Astrocyte (in vitro differentiated cells and primary cell): Measurements from ENCODE around the gene SMOC2.

Experiments used
- EZH2 ChIP-seq: IDR thresholded peaks from 2 replicates; pipeline ENCODE4 v1.6.1; 2012; ENCODE audit warnings: mild to moderate bottlenecking, low read length, inconsistent platforms; ENCODE audit not compliant: insufficient read depth
- TF ChIP-seq, protein P1 (sequence below): IDR thresholded peaks from 2 replicates; pipeline ENCODE4 v1.5.1; 2011; ENCODE audit warnings: low read depth, mild to moderate bottlenecking, inconsistent platforms, low read length, moderate library complexity; ENCODE audit not compliant: insufficient read depth

- TF ChIP-seq, protein P1, sequence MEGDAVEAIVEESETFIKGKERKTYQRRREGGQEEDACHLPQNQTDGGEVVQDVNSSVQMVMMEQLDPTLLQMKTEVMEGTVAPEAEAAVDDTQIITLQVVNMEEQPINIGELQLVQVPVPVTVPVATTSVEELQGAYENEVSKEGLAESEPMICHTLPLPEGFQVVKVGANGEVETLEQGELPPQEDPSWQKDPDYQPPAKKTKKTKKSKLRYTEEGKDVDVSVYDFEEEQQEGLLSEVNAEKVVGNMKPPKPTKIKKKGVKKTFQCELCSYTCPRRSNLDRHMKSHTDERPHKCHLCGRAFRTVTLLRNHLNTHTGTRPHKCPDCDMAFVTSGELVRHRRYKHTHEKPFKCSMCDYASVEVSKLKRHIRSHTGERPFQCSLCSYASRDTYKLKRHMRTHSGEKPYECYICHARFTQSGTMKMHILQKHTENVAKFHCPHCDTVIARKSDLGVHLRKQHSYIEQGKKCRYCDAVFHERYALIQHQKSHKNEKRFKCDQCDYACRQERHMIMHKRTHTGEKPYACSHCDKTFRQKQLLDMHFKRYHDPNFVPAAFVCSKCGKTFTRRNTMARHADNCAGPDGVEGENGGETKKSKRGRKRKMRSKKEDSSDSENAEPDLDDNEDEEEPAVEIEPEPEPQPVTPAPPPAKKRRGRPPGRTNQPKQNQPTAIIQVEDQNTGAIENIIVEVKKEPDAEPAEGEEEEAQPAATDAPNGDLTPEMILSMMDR = no peak
- no peak for TF ChIP-seq EZH2
Observed at GRCh38 chr6:168583821-168584220, 142.8 kb downstream of the SMOC2 start.
